H1 (cell line): ENCODE results near the gene DLGAP3. TPM values are rescaled to one million over a fixed set of nuclear protein-coding genes. Genes with fewer than 3 reads are reported as not detected.

Experiments used
- ASH2L ChIP-seq: fragments of 200-600, 300-600 bp; sonication (generic); IDR thresholded peaks from one replicate; pipeline ENCODE4 v1.7.1; 2017; ENCODE audit warnings: low read length
- BACH1 ChIP-seq: IDR thresholded peaks from 2 replicates; pipeline ENCODE4 v1.6.1; 2012; ENCODE audit warnings: low read length, improper control_type of control experiment
- CBX5 ChIP-seq: fragments of 300-800, 300-1000 bp; sonication (generic); IDR thresholded peaks from 2 replicates; pipeline ENCODE4 v1.7.1; 2016; ENCODE audit warnings: antibody characterized with exemption, low read length, low read depth
- GABPA ChIP-seq: IDR thresholded peaks from 2 replicates; pipeline ENCODE4 v1.6.1; 2011; ENCODE audit warnings: mild to moderate bottlenecking, low read length, moderate library complexity, borderline replicate concordance; ENCODE audit not compliant: insufficient read depth
- KDM1A ChIP-seq: fragments of 200-600, 300-600 bp; sonication (generic); IDR thresholded peaks from 2 replicates; pipeline ENCODE4 v1.7.1; 2016; ENCODE audit warnings: mild to moderate bottlenecking, low read length, borderline replicate concordance
- MAFK ChIP-seq: IDR thresholded peaks from 2 replicates; pipeline ENCODE4 v1.6.1; 2012; ENCODE audit warnings: low read depth, mild to moderate bottlenecking, improper control_type of control experiment, low read length
- RAD21 ChIP-seq, 2 experiments: IDR thresholded peaks in 1 of 2; conservative IDR thresholded peaks in 1 of 2; 2 replicates each; pipeline ENCODE4 v1.6.1; 2011; ENCODE audit warnings: low read depth in 2 of 2, low read length in 2 of 2, improper control_type of control experiment in 1 of 2, inconsistent platforms in 1 of 2, mild to moderate bottlenecking in 1 of 2, moderate library complexity in 1 of 2
- RFX5 ChIP-seq: IDR thresholded peaks from 2 replicates; pipeline ENCODE4 v1.6.1; 2011; ENCODE audit warnings: low read depth, low read length, improper control_type of control experiment, borderline replicate concordance
- RXRA ChIP-seq: IDR thresholded peaks from 2 replicates; pipeline ENCODE4 v1.6.1; 2011; ENCODE audit warnings: low read depth, mild to moderate bottlenecking, low read length, moderate library complexity; ENCODE audit not compliant: insufficient read depth
- SIRT6 ChIP-seq: IDR thresholded peaks from one replicate; pipeline ENCODE4 v1.7.1; 2012; ENCODE audit warnings: low read length, inconsistent platforms
- YY1 ChIP-seq: IDR thresholded peaks from 2 replicates; pipeline ENCODE4 v1.6.1; 2011; ENCODE audit warnings: low read depth, mild to moderate bottlenecking, low read length
- polyA plus RNA-seq, 7 experiments: library from polyadenylated mRNA; depleted of rRNA in 3 of 7; stranded (reverse) in 5 of 7; unstranded in 2 of 7; fragments of >200 nt in 5 of 7; fragments of 200-250 nt in 2 of 7; gene quantifications; 1 replicate in 5 of 7; 2 replicates in 1 of 7; 4 replicates in 1 of 7; pipeline versions ENCODE4 v1.2.1 to v1.2.3, GENCODE V29; 2011 to 2013; ENCODE audit warnings: missing spikeins in 2 of 7, mixed read lengths in 2 of 7
- total RNA-seq: library from RNA; stranded (reverse); fragmentation: NEBNext Ultra II Directional; extraction: Animal tissue kit (Norgen Biotek cat#: 25700); gene quantifications from 2 replicates; pipeline ENCODE4 v1.2.1, GENCODE V29; 2021
- TF ChIP-seq, protein P1 (sequence below): fragments of 300-600 bp; sonication (generic); IDR thresholded peaks from 2 replicates; pipeline ENCODE4 v1.7.1; 2012; ENCODE audit warnings: low read length, moderate library complexity, mild to moderate bottlenecking, inconsistent platforms; ENCODE audit not compliant: insufficient replicate concordance

The DLGAP3 gene
- total and polyA plus RNA-seq, 2 of the 8 experiments (the other 6 are each of a cell fraction or from before 2014, with no cell fraction given): 3.8 to 13.2 TPM

DNA sequence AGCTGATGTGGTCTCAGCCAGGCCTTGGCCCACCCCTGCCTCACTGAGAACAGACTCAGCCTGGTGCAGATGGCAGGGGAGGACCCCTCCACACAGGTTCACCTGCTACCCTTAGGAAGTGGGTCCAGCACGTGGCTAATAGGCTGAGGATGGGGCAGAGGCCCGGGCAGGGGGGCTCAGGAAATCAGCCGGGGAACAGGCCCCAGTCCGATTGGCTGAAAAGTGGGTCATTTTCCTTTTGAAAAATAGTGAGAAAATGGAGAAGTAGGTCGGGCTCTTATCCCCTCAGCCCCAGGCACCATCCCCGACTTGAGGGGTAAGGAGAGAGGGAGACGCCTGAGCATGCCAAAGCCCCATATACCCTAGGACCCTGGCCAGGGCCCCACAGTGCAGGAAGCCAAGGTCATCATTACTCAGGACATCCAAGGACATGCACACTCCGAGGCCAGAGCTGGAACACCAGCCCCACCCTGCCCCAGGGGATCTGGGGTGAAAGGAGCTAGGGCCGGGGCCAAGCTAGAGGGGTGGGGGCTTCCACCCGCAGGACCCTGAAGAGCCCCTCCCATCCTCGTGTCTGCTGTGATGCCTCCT is 11.0 kb downstream of the DLGAP3 start (continued):
- TF ChIP-seq, protein P1, sequence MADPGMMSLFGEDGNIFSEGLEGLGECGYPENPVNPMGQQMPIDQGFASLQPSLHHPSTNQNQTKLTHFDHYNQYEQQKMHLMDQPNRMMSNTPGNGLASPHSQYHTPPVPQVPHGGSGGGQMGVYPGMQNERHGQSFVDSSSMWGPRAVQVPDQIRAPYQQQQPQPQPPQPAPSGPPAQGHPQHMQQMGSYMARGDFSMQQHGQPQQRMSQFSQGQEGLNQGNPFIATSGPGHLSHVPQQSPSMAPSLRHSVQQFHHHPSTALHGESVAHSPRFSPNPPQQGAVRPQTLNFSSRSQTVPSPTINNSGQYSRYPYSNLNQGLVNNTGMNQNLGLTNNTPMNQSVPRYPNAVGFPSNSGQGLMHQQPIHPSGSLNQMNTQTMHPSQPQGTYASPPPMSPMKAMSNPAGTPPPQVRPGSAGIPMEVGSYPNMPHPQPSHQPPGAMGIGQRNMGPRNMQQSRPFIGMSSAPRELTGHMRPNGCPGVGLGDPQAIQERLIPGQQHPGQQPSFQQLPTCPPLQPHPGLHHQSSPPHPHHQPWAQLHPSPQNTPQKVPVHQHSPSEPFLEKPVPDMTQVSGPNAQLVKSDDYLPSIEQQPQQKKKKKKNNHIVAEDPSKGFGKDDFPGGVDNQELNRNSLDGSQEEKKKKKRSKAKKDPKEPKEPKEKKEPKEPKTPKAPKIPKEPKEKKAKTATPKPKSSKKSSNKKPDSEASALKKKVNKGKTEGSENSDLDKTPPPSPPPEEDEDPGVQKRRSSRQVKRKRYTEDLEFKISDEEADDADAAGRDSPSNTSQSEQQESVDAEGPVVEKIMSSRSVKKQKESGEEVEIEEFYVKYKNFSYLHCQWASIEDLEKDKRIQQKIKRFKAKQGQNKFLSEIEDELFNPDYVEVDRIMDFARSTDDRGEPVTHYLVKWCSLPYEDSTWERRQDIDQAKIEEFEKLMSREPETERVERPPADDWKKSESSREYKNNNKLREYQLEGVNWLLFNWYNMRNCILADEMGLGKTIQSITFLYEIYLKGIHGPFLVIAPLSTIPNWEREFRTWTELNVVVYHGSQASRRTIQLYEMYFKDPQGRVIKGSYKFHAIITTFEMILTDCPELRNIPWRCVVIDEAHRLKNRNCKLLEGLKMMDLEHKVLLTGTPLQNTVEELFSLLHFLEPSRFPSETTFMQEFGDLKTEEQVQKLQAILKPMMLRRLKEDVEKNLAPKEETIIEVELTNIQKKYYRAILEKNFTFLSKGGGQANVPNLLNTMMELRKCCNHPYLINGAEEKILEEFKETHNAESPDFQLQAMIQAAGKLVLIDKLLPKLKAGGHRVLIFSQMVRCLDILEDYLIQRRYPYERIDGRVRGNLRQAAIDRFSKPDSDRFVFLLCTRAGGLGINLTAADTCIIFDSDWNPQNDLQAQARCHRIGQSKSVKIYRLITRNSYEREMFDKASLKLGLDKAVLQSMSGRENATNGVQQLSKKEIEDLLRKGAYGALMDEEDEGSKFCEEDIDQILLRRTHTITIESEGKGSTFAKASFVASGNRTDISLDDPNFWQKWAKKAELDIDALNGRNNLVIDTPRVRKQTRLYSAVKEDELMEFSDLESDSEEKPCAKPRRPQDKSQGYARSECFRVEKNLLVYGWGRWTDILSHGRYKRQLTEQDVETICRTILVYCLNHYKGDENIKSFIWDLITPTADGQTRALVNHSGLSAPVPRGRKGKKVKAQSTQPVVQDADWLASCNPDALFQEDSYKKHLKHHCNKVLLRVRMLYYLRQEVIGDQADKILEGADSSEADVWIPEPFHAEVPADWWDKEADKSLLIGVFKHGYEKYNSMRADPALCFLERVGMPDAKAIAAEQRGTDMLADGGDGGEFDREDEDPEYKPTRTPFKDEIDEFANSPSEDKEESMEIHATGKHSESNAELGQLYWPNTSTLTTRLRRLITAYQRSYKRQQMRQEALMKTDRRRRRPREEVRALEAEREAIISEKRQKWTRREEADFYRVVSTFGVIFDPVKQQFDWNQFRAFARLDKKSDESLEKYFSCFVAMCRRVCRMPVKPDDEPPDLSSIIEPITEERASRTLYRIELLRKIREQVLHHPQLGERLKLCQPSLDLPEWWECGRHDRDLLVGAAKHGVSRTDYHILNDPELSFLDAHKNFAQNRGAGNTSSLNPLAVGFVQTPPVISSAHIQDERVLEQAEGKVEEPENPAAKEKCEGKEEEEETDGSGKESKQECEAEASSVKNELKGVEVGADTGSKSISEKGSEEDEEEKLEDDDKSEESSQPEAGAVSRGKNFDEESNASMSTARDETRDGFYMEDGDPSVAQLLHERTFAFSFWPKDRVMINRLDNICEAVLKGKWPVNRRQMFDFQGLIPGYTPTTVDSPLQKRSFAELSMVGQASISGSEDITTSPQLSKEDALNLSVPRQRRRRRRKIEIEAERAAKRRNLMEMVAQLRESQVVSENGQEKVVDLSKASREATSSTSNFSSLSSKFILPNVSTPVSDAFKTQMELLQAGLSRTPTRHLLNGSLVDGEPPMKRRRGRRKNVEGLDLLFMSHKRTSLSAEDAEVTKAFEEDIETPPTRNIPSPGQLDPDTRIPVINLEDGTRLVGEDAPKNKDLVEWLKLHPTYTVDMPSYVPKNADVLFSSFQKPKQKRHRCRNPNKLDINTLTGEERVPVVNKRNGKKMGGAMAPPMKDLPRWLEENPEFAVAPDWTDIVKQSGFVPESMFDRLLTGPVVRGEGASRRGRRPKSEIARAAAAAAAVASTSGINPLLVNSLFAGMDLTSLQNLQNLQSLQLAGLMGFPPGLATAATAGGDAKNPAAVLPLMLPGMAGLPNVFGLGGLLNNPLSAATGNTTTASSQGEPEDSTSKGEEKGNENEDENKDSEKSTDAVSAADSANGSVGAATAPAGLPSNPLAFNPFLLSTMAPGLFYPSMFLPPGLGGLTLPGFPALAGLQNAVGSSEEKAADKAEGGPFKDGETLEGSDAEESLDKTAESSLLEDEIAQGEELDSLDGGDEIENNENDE: no peak
- no peak for TF ChIP-seq RXRA
- no peak for TF ChIP-seq YY1
- TF ChIP-seq BACH1: no peak
- no peak for TF ChIP-seq RAD21 (IDR thresholded peaks at IDR 0.05 in 1 of 2, conservative IDR thresholded peaks at IDR 0.05 in 1 of 2; ENCODE audit: low read depth in 2 of 2, low read length in 2 of 2)
- no peak for TF ChIP-seq ASH2L
- no peak for TF ChIP-seq MAFK
- TF ChIP-seq KDM1A: no peak
- no peak for TF ChIP-seq RFX5
- TF ChIP-seq SIRT6: no peak
- TF ChIP-seq CBX5: no peak
- TF ChIP-seq GABPA: no peak
